NCI-H510A treated with DMSO at 0.1 percent for 48 hours (cell line): ENCODE data around the gene PLD5.
"Not testable (repeated sequence)": the region's sequence is repeated elsewhere in the genome, so short reads cannot be mapped to it uniquely, and the experiment has no call there.

Experiments used
- DNase-seq: peaks from one replicate; lab custom pipeline; 2025; lab: John Stamatoyannopoulos, UW

Gene PLD5

GRCh38 chr1:242058582-242058981 is 465.9 kb downstream of the PLD5 start:
- not testable (repeated sequence) for DNase-seq

GRCh38 chr1:242058181-242058580 is 466.3 kb downstream of the PLD5 start:
- not testable (repeated sequence) for DNase-seq

- no peak for DNase-seq
These were observed 466.8 kb downstream of the PLD5 start for GRCh38 chr1:242057745-242058115.

DNA sequence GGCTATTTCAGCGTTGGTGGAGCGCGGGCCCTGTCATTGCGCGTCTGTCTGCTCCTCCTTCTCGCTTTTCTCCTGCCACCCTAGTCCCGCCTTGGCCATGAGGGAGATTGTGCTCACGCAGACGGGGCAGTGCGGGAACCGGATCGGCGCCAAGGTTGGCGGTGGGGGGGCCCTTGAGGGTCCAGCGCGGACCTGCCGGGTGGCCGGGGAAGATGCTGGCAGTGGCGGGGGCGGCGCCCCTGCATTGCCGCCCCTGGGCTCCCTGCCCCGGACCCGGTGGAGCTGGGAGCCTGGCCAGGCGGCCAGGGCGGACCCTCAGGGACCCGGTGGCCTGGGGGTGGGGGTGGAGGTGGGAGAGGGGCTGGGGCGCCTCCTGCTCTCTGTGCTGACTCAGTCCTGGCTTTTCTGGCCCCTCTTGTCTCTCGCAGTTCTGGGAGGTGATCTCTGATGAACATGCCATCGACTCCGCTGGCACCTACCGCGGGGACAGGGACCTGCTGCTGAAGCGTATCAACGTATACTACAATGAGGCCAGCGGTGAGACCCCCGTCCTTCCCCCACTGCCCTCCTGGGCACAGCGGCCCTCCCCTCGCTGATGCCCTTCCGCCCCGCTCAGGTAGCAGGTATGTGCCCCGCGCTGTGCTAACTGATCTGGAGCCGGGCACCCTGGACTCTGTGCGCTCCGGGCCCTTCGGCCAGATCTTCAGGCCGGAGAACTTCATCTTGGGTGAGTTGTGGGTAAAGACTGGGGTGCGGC is 467.3 kb downstream of the PLD5 start:
- DNase-seq, result no peak

- DNase-seq, result no peak
These were observed 468.7 kb downstream of the PLD5 start for GRCh38 chr1:242055749-242056320.

GRCh38 chr1:242043165-242043564 is 481.3 kb downstream of the PLD5 start:
- no peak for DNase-seq

DNA sequence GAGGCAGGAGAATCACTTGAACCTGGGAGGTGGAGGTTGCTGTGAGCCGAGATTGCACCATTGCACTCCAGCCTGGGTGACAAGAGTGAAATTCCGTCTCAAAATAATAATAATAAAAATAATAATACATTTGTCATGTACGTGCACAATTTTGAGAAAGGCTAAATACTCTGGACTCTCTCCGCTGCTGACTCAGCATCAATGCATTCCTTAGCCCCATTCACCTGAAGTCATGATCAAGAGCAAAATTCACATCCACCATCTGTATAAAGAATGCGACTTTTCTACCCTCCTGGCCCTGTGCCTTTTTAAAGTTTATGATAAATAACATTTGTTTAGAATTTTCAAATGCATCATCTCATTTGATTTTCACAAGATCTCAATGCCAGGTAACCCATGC is 490.1 kb downstream of the PLD5 start:
- no peak for DNase-seq

GRCh38 chr1:242033447-242033846 is 491.1 kb downstream of the PLD5 start:
- DNase-seq, result no peak
